Neuronal stem cell (in vitro differentiated cells): ENCODE data around the gene ZNF568.

Source experiments
- DNase-seq: peaks from one replicate; pipeline ENCODE4 v3.0.0-alpha.2; 2013; ENCODE audit warnings: low spot score
- H2AFZ ChIP-seq: one replicate; pipeline ENCODE4 v1.6.1; 2013; ENCODE audit warnings: mild to moderate bottlenecking, low read length, inconsistent platforms
- H2AK5ac ChIP-seq: 2 replicates; pipeline ENCODE4 v1.6.1; 2013; ENCODE audit warnings: low read depth, mild to moderate bottlenecking, inconsistent platforms, low read length, moderate library complexity, mixed read lengths
- H2BK120ac ChIP-seq: 2 replicates; pipeline ENCODE4 v1.6.1; 2013; ENCODE audit warnings: low read depth, mild to moderate bottlenecking, inconsistent platforms, low read length, moderate library complexity, mixed read lengths
- H2BK12ac ChIP-seq: one replicate; pipeline ENCODE4 v1.6.1; 2013; ENCODE audit warnings: low read length, inconsistent platforms
- H2BK15ac ChIP-seq: 2 replicates; pipeline ENCODE4 v1.6.1; 2013; ENCODE audit warnings: mild to moderate bottlenecking, low read length, inconsistent platforms, mixed read lengths
- H2BK5ac ChIP-seq: one replicate; pipeline ENCODE4 v1.6.1; 2013; ENCODE audit warnings: inconsistent platforms, mild to moderate bottlenecking, low read length, moderate library complexity
- H3K14ac ChIP-seq: one replicate; pipeline ENCODE4 v1.6.1; 2013; ENCODE audit warnings: low read length, inconsistent platforms
- H3K18ac ChIP-seq: 2 replicates; pipeline ENCODE4 v1.6.1; 2013; ENCODE audit warnings: low read length, inconsistent platforms
- H3K23ac ChIP-seq: 2 replicates; pipeline ENCODE4 v1.6.1; 2013; ENCODE audit warnings: low read depth, mild to moderate bottlenecking, mixed read lengths, low read length, inconsistent platforms; ENCODE audit not compliant: poor library complexity
- H3K27ac ChIP-seq: replicated peaks from 3 replicates; pipeline ENCODE4 v1.5.1; 2013; ENCODE audit warnings: low read length, inconsistent platforms
- H3K27me3 ChIP-seq, 3 experiments: 2 replicates each; pipeline ENCODE4 v1.6.1; 2013; ENCODE audit warnings: low read length in 3 of 3, mild to moderate bottlenecking in 2 of 3, inconsistent platforms in 1 of 3, low read depth in 1 of 3, mixed read lengths in 1 of 3, moderate library complexity in 1 of 3; ENCODE audit not compliant: control insufficient read depth in 3 of 3, insufficient read depth in 3 of 3
- H3K36me3 ChIP-seq, 2 donors: replicated peaks in 1 of 2; 2 replicates each; pipeline ENCODE4 v1.6.1; 2013; ENCODE audit warnings: low read length in 2 of 2; ENCODE audit not compliant: control insufficient read depth in 2 of 2, insufficient read depth in 2 of 2
- H3K4ac ChIP-seq: 2 replicates; pipeline ENCODE4 v1.6.1; 2013; ENCODE audit warnings: inconsistent platforms, mild to moderate bottlenecking, low read length, moderate library complexity
- H3K4me1 ChIP-seq, 2 donors: 1 replicate in 1 of 2; 2 replicates in 1 of 2; pipeline ENCODE4 v1.6.1; 2013; ENCODE audit warnings: low read length in 2 of 2, low read depth in 1 of 2; ENCODE audit not compliant: control insufficient read depth in 2 of 2, insufficient read depth in 1 of 2
- H3K4me2 ChIP-seq: one replicate; pipeline ENCODE4 v1.6.1; 2013; ENCODE audit warnings: mild to moderate bottlenecking, low read length, inconsistent platforms; ENCODE audit not compliant: insufficient read depth, poor library complexity, severe bottlenecking
- H3K4me3 ChIP-seq, 2 donors: 2 replicates each; pipeline ENCODE4 v1.5.1; 2013; ENCODE audit warnings: low read length in 2 of 2, mild to moderate bottlenecking in 2 of 2, inconsistent platforms in 1 of 2, moderate library complexity in 1 of 2
- H3K79me1 ChIP-seq: one replicate; pipeline ENCODE4 v1.6.1; 2013; ENCODE audit warnings: low read depth, mild to moderate bottlenecking, inconsistent platforms, low read length, moderate library complexity
- H3K9ac ChIP-seq: one replicate; pipeline ENCODE4 v1.6.1; 2013; ENCODE audit warnings: mild to moderate bottlenecking, low read depth, low read length, inconsistent platforms; ENCODE audit not compliant: poor library complexity
- H3K9me3 ChIP-seq, 2 donors: replicated peaks in 1 of 2; 2 replicates each; pipeline versions ENCODE3 to v1.6.1; 2013; ENCODE audit warnings: low read length in 2 of 2, mild to moderate bottlenecking in 2 of 2, inconsistent platforms in 1 of 2, low read depth in 1 of 2, mixed read lengths in 1 of 2, moderate library complexity in 1 of 2; ENCODE audit not compliant: control insufficient read depth in 2 of 2, insufficient read depth in 1 of 2
- H4K8ac ChIP-seq: one replicate; pipeline ENCODE4 v1.6.1; 2013; ENCODE audit warnings: low read depth, mild to moderate bottlenecking, inconsistent platforms, low read length, moderate library complexity
- H4K91ac ChIP-seq: one replicate; pipeline ENCODE4 v1.6.1; 2013; ENCODE audit warnings: low read length, low read depth, mild to moderate bottlenecking, inconsistent platforms; ENCODE audit not compliant: poor library complexity
- WGBS, 2 donors: extraction: QIAGEN DNeasy Blood & Tissue Kit; methylation state at CpG; one replicate each; pipeline ENCODE4 v1.1.7; 2013; ENCODE audit warnings: missing lambda C conversion rate in 2 of 2, mixed read lengths in 1 of 2; ENCODE audit not compliant: insufficient read length in 2 of 2, insufficient replicate concordance in 1 of 2; ENCODE audit errors: extremely low coverage in 2 of 2; 5-methylcytosine and 5-hydroxymethylcytosine counted together

ZNF568 gene

GRCh38 chr19:37012093-37012745, 96.1 kb downstream of the ZNF568 start:
- no peak for DNase-seq
- Histone ChIP-seq H3K79me1 (no peaks in the 10 kb centered on the region), H2BK15ac (no peak overlapping the region), H3K27me3 (no peaks in the 10 kb centered on the region), H2BK120ac (no peak overlapping the region), H3K4me1 (no peaks in the 10 kb centered on the region), H3K27ac (no peak overlapping the region), H3K4ac (no peak overlapping the region), H3K9me3 (peaks cover 32 to 69% of the 10 kb centered on the region in 2 donors), H3K9ac (no peak overlapping the region), H2AK5ac (no peak overlapping the region), H3K4me2 (no peak overlapping the region), H3K4me3 (no peak overlapping the region), H3K14ac (no peak overlapping the region), H2BK5ac (no peak overlapping the region), H4K8ac (no peak overlapping the region), H3K36me3 (no peaks in the 10 kb centered on the region), H4K91ac (no peak overlapping the region), H2AFZ (no peak overlapping the region), H3K18ac (no peak overlapping the region), H3K23ac (no peak overlapping the region), H2BK12ac (no peak overlapping the region)
- no CpG with 5 or more reads among the region's 41 CpGs for WGBS, 2 donors

- no peaks in the 10 kb centered on the region for H3K79me1 ChIP-seq
- WGBS, 2 donors, result no CpG with 5 or more reads among the region's 23 CpGs
- no peak overlapping the region for H3K4me2 ChIP-seq
- DNase-seq, result no peak
- H3K23ac ChIP-seq, result peak overlapping the region; percentile 55
- H3K9me3 ChIP-seq, result peaks cover 29 to 53% of the 10 kb centered on the region in 2 donors
- no peak overlapping the region for H3K9ac ChIP-seq
- no peak overlapping the region for H2AK5ac ChIP-seq
- H3K27ac ChIP-seq, result no peak overlapping the region
- H2BK15ac ChIP-seq, result no peak overlapping the region
- H3K4me3 ChIP-seq, result no peak overlapping the region
- no peak overlapping the region for H3K4ac ChIP-seq
- no peak overlapping the region for H2BK5ac ChIP-seq
- H3K14ac ChIP-seq, result no peak overlapping the region
- H2BK12ac ChIP-seq, result peak overlapping the region; percentile 10
- H3K27me3 ChIP-seq, result no peaks in the 10 kb centered on the region
- H3K18ac ChIP-seq, result no peak overlapping the region
- H2AFZ ChIP-seq, result peak overlapping the region; percentile 29
- no peak overlapping the region for H4K8ac ChIP-seq
- no peaks in the 10 kb centered on the region for H3K4me1 ChIP-seq
- no peak overlapping the region for H2BK120ac ChIP-seq
- H3K36me3 ChIP-seq, result no peaks in the 10 kb centered on the region
- no peak overlapping the region for H4K91ac ChIP-seq
These were observed 98.3 kb downstream of the ZNF568 start for GRCh38 chr19:37014456-37014855.

- Histone ChIP-seq H3K9me3 (no peaks in the 10 kb centered on the region), H4K8ac (no peak overlapping the region), H3K18ac (no peak overlapping the region), H4K91ac (no peak overlapping the region), H3K79me1 (no peaks in the 10 kb centered on the region), H3K23ac (no peak overlapping the region), H3K36me3 (no peaks in the 10 kb centered on the region), H3K4me2 (no peak overlapping the region), H3K4ac (no peak overlapping the region), H3K9ac (no peak overlapping the region), H2BK5ac (no peak overlapping the region), H3K14ac (no peak overlapping the region), H3K4me3 (no peak overlapping the region), H2AFZ (no peak overlapping the region), H2BK15ac (no peak overlapping the region), H3K27ac (no peak overlapping the region), H2BK12ac (no peak overlapping the region), H3K27me3 (no peaks in the 10 kb centered on the region), H2AK5ac (no peak overlapping the region), H3K4me1 (no peaks in the 10 kb centered on the region), H2BK120ac (no peak overlapping the region)
- no CpG with 5 or more reads among the region's 1 CpG for WGBS, 2 donors
- DNase-seq, result no peak
These were observed 129.0 kb downstream of the ZNF568 start for GRCh38 chr19:37045140-37045539.
